Endothelial cell of umbilical vein (primary cell): ENCODE measurements around the gene FGD5. TPM values are rescaled to one million over a fixed set of nuclear protein-coding genes. Genes with fewer than 3 reads are reported as not detected.

Experiments
- BruUV-seq: library from RNA; stranded (reverse); fragments of 400-500 nt; replicated peaks from 2 replicates; lab custom pipeline; 2021; lab: Mats Ljungman, UMichigan
- CTCF ChIA-PET: fragments of 300-600, 350-600 bp; sonication (Branson Sonifier 250); formaldehyde crosslinking; loops from one replicate; lab custom pipeline; 2021; ENCODE audit warnings: antibody characterized with exemption, inconsistent platforms; lab: Charles Lee
- POLR2A ChIA-PET: fragments of 300-600, 350-600 bp; sonication (Branson Sonifier 250); formaldehyde crosslinking; loops from one replicate; lab custom pipeline; 2021; ENCODE audit warnings: antibody characterized with exemption, inconsistent platforms; lab: Charles Lee
- DNase-seq: peaks from one replicate; pipeline ENCODE4 v3.0.0-alpha.2; 2011; ENCODE audit warnings: low read depth, low spot score
- FAIRE-seq: peaks from 2 replicates; lab custom pipeline; 2011; peaks lifted over from hg19 to GRCh38; lab: Jason Lieb, UNC
- H2AFZ ChIP-seq: 2 replicates; pipeline ENCODE4 v1.6.0; 2012; ENCODE audit warnings: low read depth, low read length, control low read depth, inconsistent platforms
- H3K27ac ChIP-seq: 2 replicates; pipeline ENCODE4 v1.5.1; 2011; ENCODE audit warnings: low read depth, mild to moderate bottlenecking, control low read depth, low read length, moderate library complexity; ENCODE audit not compliant: insufficient read depth
- H3K27me3 ChIP-seq, 2 experiments: 2 replicates each; pipeline versions ENCODE4 v1.6.0 to v1.6.1; 2011; ENCODE audit warnings: low read length in 2 of 2, mixed read lengths in 1 of 2; ENCODE audit not compliant: control insufficient read depth in 2 of 2, insufficient read depth in 2 of 2
- H3K36me3 ChIP-seq, 2 experiments: 2 replicates in 1 of 2; 3 replicates in 1 of 2; pipeline ENCODE4 v1.5.1; 2011; ENCODE audit warnings: low read length in 2 of 2, mild to moderate bottlenecking in 1 of 2, moderate library complexity in 1 of 2; ENCODE audit not compliant: control insufficient read depth in 2 of 2, insufficient read depth in 2 of 2; ENCODE audit errors: extremely low read depth in 1 of 2
- H3K4me1 ChIP-seq: 3 replicates; pipeline ENCODE4 v1.5.1; 2011; ENCODE audit warnings: mild to moderate bottlenecking, low read length; ENCODE audit not compliant: control insufficient read depth, insufficient read depth; ENCODE audit errors: extremely low read depth
- H3K4me2 ChIP-seq: 2 replicates; pipeline ENCODE4 v1.6.1; 2011; ENCODE audit warnings: low read length, control low read depth, mixed read lengths; ENCODE audit not compliant: insufficient read depth
- H3K4me3 ChIP-seq, 3 experiments: fragments of 200-600 bp in 1 of 3; sonication (generic), shearing (Covaris generic) in 1 of 3; replicated peaks in 1 of 3; 2 replicates each; pipeline ENCODE4 v1.5.1; 2011 to 2016; ENCODE audit warnings: control low read depth in 3 of 3, low read length in 3 of 3, mild to moderate bottlenecking in 2 of 3, inconsistent platforms in 1 of 3, low read depth in 1 of 3, moderate library complexity in 1 of 3; ENCODE audit not compliant: insufficient read depth in 1 of 3
- H3K79me2 ChIP-seq: 2 replicates; pipeline ENCODE4 v1.6.0; 2012; ENCODE audit warnings: low read length, inconsistent platforms; ENCODE audit not compliant: control insufficient read depth, insufficient read depth
- H3K9ac ChIP-seq: replicated peaks from 2 replicates; pipeline ENCODE3; 2011; ENCODE audit warnings: low read length, control low read depth; ENCODE audit not compliant: insufficient read depth; ENCODE audit errors: extremely low read depth
- H3K9me1 ChIP-seq: replicated peaks from 3 replicates; pipeline ENCODE4 v1.6.0; 2011; ENCODE audit warnings: mild to moderate bottlenecking, low read length; ENCODE audit not compliant: control insufficient read depth, insufficient read depth; ENCODE audit errors: extremely low read depth
- H3K9me3 ChIP-seq: replicated peaks from 2 replicates; pipeline ENCODE4 v1.5.1; 2012; ENCODE audit warnings: low read length, inconsistent platforms; ENCODE audit not compliant: control insufficient read depth, insufficient read depth
- H4K20me1 ChIP-seq: replicated peaks from 2 replicates; pipeline ENCODE3; 2011; ENCODE audit warnings: mild to moderate bottlenecking, low read length; ENCODE audit not compliant: control insufficient read depth, insufficient read depth; ENCODE audit errors: extremely low read depth
- EZH2 ChIP-seq: IDR thresholded peaks from 2 replicates; pipeline ENCODE4 v1.6.1; 2012; ENCODE audit warnings: borderline replicate concordance, low read depth, mild to moderate bottlenecking, moderate library complexity, low read length, inconsistent platforms; ENCODE audit not compliant: severe bottlenecking
- FOS ChIP-seq: IDR thresholded peaks from 2 replicates; pipeline ENCODE4 v1.6.1; 2011; ENCODE audit warnings: mild to moderate bottlenecking, low read length, moderate library complexity, borderline replicate concordance; ENCODE audit not compliant: insufficient read depth
- GATA2 ChIP-seq: IDR thresholded peaks from 2 replicates; pipeline ENCODE4 v1.7.0; 2011; ENCODE audit warnings: low read depth, mild to moderate bottlenecking, moderate library complexity, mixed read lengths, low read length; ENCODE audit not compliant: insufficient read length, insufficient read depth
- JUN ChIP-seq: IDR thresholded peaks from 2 replicates; pipeline ENCODE4 v1.6.1; 2011; ENCODE audit warnings: borderline replicate concordance, low read depth; ENCODE audit not compliant: insufficient read length, insufficient read depth
- MAX ChIP-seq: IDR thresholded peaks from 2 replicates; pipeline ENCODE4 v1.6.1; 2011; ENCODE audit not compliant: insufficient read depth, insufficient read length
- MYC ChIP-seq: IDR thresholded peaks from one replicate; pipeline ENCODE4 v1.6.1; 2011; ENCODE audit warnings: mild to moderate bottlenecking, low read depth, low read length
- POLR2A ChIP-seq: IDR thresholded peaks from 2 replicates; pipeline ENCODE4 v1.6.1; 2012; ENCODE audit warnings: low read depth, mild to moderate bottlenecking, control low read depth, low read length
- POLR2AphosphoS5 ChIP-seq: IDR thresholded peaks from 2 replicates; pipeline ENCODE4 v1.6.1; 2012; ENCODE audit warnings: low read depth, mild to moderate bottlenecking, control low read depth, low read length, moderate library complexity; ENCODE audit not compliant: insufficient read depth
- dilution Hi-C: fragments of 300-500 bp; cut with MboI; formaldehyde crosslinking; loops from one replicate; pipeline ENCODE4 v1.15.0; 2019; ENCODE audit warnings: low sequenced_read_pairs; ENCODE audit not compliant: extremely low pct_ligation_motif_present
- intact Hi-C: fragments of 100-400 bp; cut with micrococcal nuclease; formaldehyde crosslinking; loops from one replicate; pipeline ENCODE4 v1.10.0; 2022
- polyA plus RNA-seq, 4 experiments: library from polyadenylated mRNA; depleted of rRNA in 3 of 4; stranded (reverse) in 3 of 4; unstranded in 1 of 4; fragments of >200 nt; gene quantifications; 2 replicates each; pipeline versions ENCODE4 v1.2.1 to v1.2.3, GENCODE V29; 2011 to 2012; ENCODE audit warnings: missing spikeins in 1 of 4
- total RNA-seq: library from RNA; stranded (reverse); gene quantifications from 2 replicates; pipeline ENCODE4 v1.2.3, GENCODE V29; 2021
- TF ChIP-seq, protein P1 (sequence below), 2 donors: IDR thresholded peaks; 1 replicate in 1 of 2; 2 replicates in 1 of 2; pipeline ENCODE4 v1.5.1; 2011; ENCODE audit warnings: low read length in 2 of 2, mild to moderate bottlenecking in 2 of 2, moderate library complexity in 2 of 2, control low read depth in 1 of 2, inconsistent platforms in 1 of 2, low read depth in 1 of 2; ENCODE audit not compliant: insufficient read depth in 1 of 2; ENCODE audit errors: extremely low read depth in 1 of 2

The FGD5 gene
- total and polyA plus RNA-seq, 2 donors (not counting 3 experiments of a cell fraction or from before 2014, with no cell fraction given), result 49.6 to 134 TPM

DNA sequence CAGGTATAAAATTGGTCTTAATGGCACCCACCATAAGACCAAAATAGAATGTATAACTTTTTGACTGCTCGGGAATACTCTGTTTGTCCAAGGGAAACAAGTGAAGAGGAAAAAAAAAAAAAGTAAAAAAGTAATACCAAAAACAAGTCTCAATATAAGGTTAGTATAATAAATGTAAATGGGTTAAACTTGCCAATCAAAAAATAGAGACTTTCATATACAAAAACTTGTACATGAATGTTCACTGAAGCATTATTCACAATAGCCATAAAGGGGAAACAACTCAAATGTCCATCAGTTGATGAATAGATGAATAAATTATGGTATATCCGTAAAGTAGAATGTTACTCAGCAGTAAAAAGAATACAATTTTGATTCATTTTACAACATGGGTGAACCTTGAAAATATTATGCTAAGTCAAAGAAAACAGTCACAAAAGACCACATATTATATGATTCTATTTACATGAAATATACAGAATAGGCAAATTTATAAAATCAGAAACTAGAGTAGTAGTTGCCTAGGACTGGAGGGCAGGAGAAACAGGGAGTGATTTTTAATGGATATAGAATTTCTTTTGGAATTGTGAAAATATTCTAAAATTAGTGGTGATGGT is 39.6 kb upstream of the FGD5 start:
- ChIA-PET CTCF (interaction anchor here (1.4 to 5.3 kb wide), 3 partner anchors 11 to 104 kb away, joined by 3 to 126 read pairs (median 7); partner anchors contain the start of gene C3orf20), POLR2A (no interaction called here)
- Histone ChIP-seq H3K4me1 (no peaks in the 10 kb centered on the region), H3K27ac (no peak overlapping the region), H3K36me3 (no peaks in the 10 kb centered on the region), H3K79me2 (no peaks in the 10 kb centered on the region), H3K4me3 (no peak overlapping the region), H3K9ac (no peak overlapping the region), H2AFZ (no peak overlapping the region), H3K9me3 (no peaks in the 10 kb centered on the region), H3K4me2 (no peak overlapping the region), H3K27me3 (peaks cover 2% of the 10 kb centered on the region in 2 experiments), H4K20me1 (no peaks in the 10 kb centered on the region), H3K9me1 (no peaks in the 10 kb centered on the region)
- TF ChIP-seq, protein P1, sequence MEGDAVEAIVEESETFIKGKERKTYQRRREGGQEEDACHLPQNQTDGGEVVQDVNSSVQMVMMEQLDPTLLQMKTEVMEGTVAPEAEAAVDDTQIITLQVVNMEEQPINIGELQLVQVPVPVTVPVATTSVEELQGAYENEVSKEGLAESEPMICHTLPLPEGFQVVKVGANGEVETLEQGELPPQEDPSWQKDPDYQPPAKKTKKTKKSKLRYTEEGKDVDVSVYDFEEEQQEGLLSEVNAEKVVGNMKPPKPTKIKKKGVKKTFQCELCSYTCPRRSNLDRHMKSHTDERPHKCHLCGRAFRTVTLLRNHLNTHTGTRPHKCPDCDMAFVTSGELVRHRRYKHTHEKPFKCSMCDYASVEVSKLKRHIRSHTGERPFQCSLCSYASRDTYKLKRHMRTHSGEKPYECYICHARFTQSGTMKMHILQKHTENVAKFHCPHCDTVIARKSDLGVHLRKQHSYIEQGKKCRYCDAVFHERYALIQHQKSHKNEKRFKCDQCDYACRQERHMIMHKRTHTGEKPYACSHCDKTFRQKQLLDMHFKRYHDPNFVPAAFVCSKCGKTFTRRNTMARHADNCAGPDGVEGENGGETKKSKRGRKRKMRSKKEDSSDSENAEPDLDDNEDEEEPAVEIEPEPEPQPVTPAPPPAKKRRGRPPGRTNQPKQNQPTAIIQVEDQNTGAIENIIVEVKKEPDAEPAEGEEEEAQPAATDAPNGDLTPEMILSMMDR (IDR thresholded peaks at IDR 0.05; ENCODE audit: extremely low read depth in 1 of 2, insufficient read depth in 1 of 2, low read depth in 1 of 2, low read length in 2 of 2), result no peak
- TF ChIP-seq EZH2 (no peak), GATA2 (no peak), FOS (no peak), JUN (no peak), MAX (no peak), POLR2AphosphoS5 (no peak), MYC (no peak), POLR2A (no peak)
- intact Hi-C loops, result no loop called here
- DNase-seq, result no peak
- dilution Hi-C loops, result no loop called here
- BruUV-seq, result no TSS peak
- FAIRE-seq, result no peak
